ENCODE measurements around the gene MDH2.

DNA sequence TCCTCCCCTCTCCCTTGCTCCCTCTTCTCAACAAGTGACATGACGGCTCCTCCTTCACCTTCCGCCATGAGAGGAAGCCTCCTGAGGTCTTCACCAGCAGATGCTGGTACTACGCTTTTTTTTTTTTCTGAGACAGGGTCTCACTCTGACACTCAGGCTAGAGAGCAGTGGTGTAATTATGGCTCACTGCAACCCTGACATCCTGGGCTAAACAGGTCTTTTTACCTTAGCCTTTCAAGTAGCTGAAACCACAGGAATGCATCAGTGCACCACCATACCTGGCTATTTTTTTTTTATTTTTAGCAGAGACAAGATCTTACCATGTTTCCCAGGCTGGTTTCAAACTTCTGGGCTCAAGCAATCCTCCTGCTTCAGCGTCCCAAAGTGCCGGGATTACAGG lies 43.6 kb downstream of the MDH2 start:
- TF ChIP-seq, protein P1, sequence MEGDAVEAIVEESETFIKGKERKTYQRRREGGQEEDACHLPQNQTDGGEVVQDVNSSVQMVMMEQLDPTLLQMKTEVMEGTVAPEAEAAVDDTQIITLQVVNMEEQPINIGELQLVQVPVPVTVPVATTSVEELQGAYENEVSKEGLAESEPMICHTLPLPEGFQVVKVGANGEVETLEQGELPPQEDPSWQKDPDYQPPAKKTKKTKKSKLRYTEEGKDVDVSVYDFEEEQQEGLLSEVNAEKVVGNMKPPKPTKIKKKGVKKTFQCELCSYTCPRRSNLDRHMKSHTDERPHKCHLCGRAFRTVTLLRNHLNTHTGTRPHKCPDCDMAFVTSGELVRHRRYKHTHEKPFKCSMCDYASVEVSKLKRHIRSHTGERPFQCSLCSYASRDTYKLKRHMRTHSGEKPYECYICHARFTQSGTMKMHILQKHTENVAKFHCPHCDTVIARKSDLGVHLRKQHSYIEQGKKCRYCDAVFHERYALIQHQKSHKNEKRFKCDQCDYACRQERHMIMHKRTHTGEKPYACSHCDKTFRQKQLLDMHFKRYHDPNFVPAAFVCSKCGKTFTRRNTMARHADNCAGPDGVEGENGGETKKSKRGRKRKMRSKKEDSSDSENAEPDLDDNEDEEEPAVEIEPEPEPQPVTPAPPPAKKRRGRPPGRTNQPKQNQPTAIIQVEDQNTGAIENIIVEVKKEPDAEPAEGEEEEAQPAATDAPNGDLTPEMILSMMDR (IDR thresholded peaks at IDR 0.05; ENCODE audit: insufficient read depth, low read depth, low read length): no peak
- no peak for TF ChIP-seq EZH2 (IDR thresholded peaks at IDR 0.05; ENCODE audit: insufficient read depth, low read length)
